MG63 (cell line): ENCODE measurements around the gene FER. TPM values are rescaled to one million over a fixed set of nuclear protein-coding genes. Genes with fewer than 3 reads are reported as not detected.

ENCODE experiments used
- DNase-seq: peaks from one replicate; pipeline ENCODE4 v3.0.0-alpha.2; 2020
- H3K27me3 ChIP-seq: fragments of 250-450 bp; sonication (Bioruptor Pico); 2 replicates; pipeline ENCODE4 v1.5.1; 2020; ENCODE audit warnings: mild to moderate bottlenecking, moderate library complexity
- H3K36me3 ChIP-seq: fragments of 250-450 bp; sonication (Bioruptor Pico); 2 replicates; pipeline ENCODE4 v1.5.1; 2020; ENCODE audit warnings: mild to moderate bottlenecking, moderate library complexity
- H3K4me3 ChIP-seq: fragments of 250-450 bp; sonication (Bioruptor Pico); 2 replicates; pipeline ENCODE4 v1.5.1; 2020; ENCODE audit warnings: mild to moderate bottlenecking, moderate library complexity
- H3K9me3 ChIP-seq: fragments of 250-450 bp; sonication (Bioruptor Pico); 2 replicates; pipeline ENCODE4 v1.5.1; 2020; ENCODE audit warnings: mild to moderate bottlenecking, moderate library complexity
- total RNA-seq: library from RNA; depleted of rRNA; stranded (reverse); fragments of >200 nt; shearing (Covaris generic); gene quantifications from 2 replicates; pipeline ENCODE4 v1.2.3, GENCODE V29; 2014; ENCODE audit warnings: low replicate concordance

FER gene
- total RNA-seq, 1 experiment from 2014 or later, result 5.9 TPM

- no peaks in the 10 kb centered on the region for H3K9me3 ChIP-seq
- no peaks in the 10 kb centered on the region for H3K27me3 ChIP-seq
- DNase-seq, result no peak
- H3K4me3 ChIP-seq, result no peak overlapping the region
- no peaks in the 10 kb centered on the region for H3K36me3 ChIP-seq
These were observed 315.5 kb downstream of the FER start for GRCh38 chr5:109063223-109063622.

GRCh38 chr5:109076741-109077140 is 329.0 kb downstream of the FER start:
- Histone ChIP-seq H3K4me3 (no peak overlapping the region), H3K36me3 (no peaks in the 10 kb centered on the region), H3K9me3 (no peaks in the 10 kb centered on the region), H3K27me3 (no peaks in the 10 kb centered on the region)
- no peak for DNase-seq

GRCh38 chr5:109078448-109078847 is 330.8 kb downstream of the FER start:
- Histone ChIP-seq H3K36me3 (no peaks in the 10 kb centered on the region), H3K27me3 (no peaks in the 10 kb centered on the region), H3K4me3 (no peak overlapping the region), H3K9me3 (no peaks in the 10 kb centered on the region)
- DNase-seq, result no peak

- no peak for DNase-seq
- no peak overlapping the region for H3K4me3 ChIP-seq
- H3K27me3 ChIP-seq, result no peaks in the 10 kb centered on the region
These were observed 332.8 kb downstream of the FER start for GRCh38 chr5:109080481-109080880.

GRCh38 chr5:109080896-109081295 is 333.2 kb downstream of the FER start:
- Histone ChIP-seq H3K4me3 (no peak overlapping the region), H3K36me3 (no peaks in the 10 kb centered on the region), H3K27me3 (no peaks in the 10 kb centered on the region), H3K9me3 (no peaks in the 10 kb centered on the region)
- no peak for DNase-seq

More at GRCh38 chr5:109080481-109080880, 332.8 kb downstream of the FER start:
- Histone ChIP-seq H3K9me3 (no peaks in the 10 kb centered on the region), H3K36me3 (no peaks in the 10 kb centered on the region)

- DNase-seq, result no peak
- H3K4me3 ChIP-seq, result no peak overlapping the region
- no peaks in the 10 kb centered on the region for H3K27me3 ChIP-seq
- no peaks in the 10 kb centered on the region for H3K36me3 ChIP-seq
- H3K9me3 ChIP-seq, result no peaks in the 10 kb centered on the region
These were observed 336.2 kb downstream of the FER start for GRCh38 chr5:109083937-109084336.

- no peaks in the 10 kb centered on the region for H3K36me3 ChIP-seq
These were observed 341.5 kb downstream of the FER start for GRCh38 chr5:109089191-109089590.

GRCh38 chr5:109099081-109099480 is 351.4 kb downstream of the FER start:
- Histone ChIP-seq H3K9me3 (no peaks in the 10 kb centered on the region), H3K4me3 (no peak overlapping the region), H3K27me3 (no peaks in the 10 kb centered on the region), H3K36me3 (no peaks in the 10 kb centered on the region)
- DNase-seq, result no peak

More at GRCh38 chr5:109089191-109089590, 341.5 kb downstream of the FER start:
- Histone ChIP-seq H3K27me3 (no peaks in the 10 kb centered on the region), H3K9me3 (no peaks in the 10 kb centered on the region), H3K4me3 (no peak overlapping the region)
- no peak for DNase-seq

GRCh38 chr5:109100971-109101370 is 353.3 kb downstream of the FER start:
- H3K36me3 ChIP-seq, result no peaks in the 10 kb centered on the region
- no peak for DNase-seq
- no peaks in the 10 kb centered on the region for H3K9me3 ChIP-seq
- H3K27me3 ChIP-seq, result no peaks in the 10 kb centered on the region
- H3K4me3 ChIP-seq, result no peak overlapping the region

- Histone ChIP-seq H3K9me3 (no peaks in the 10 kb centered on the region), H3K4me3 (no peak overlapping the region), H3K27me3 (no peaks in the 10 kb centered on the region), H3K36me3 (no peaks in the 10 kb centered on the region)
- DNase-seq, result no peak
These were observed 354.5 kb downstream of the FER start for GRCh38 chr5:109102096-109102690.

GRCh38 chr5:109105631-109106267 is 358.1 kb downstream of the FER start:
- no peaks in the 10 kb centered on the region for H3K36me3 ChIP-seq
- no peaks in the 10 kb centered on the region for H3K27me3 ChIP-seq
- H3K4me3 ChIP-seq, result no peak overlapping the region
- no peaks in the 10 kb centered on the region for H3K9me3 ChIP-seq
- DNase-seq, result peak; percentile 56

- Histone ChIP-seq H3K27me3 (no peaks in the 10 kb centered on the region), H3K36me3 (no peaks in the 10 kb centered on the region), H3K9me3 (no peaks in the 10 kb centered on the region), H3K4me3 (no peak overlapping the region)
- no peak for DNase-seq
These were observed 364.0 kb downstream of the FER start for GRCh38 chr5:109111680-109112079.

GRCh38 chr5:109113608-109114007 is 365.9 kb downstream of the FER start:
- no peaks in the 10 kb centered on the region for H3K9me3 ChIP-seq
- no peak for DNase-seq
- no peaks in the 10 kb centered on the region for H3K36me3 ChIP-seq
- H3K4me3 ChIP-seq, result no peak overlapping the region
- no peaks in the 10 kb centered on the region for H3K27me3 ChIP-seq

- no peak for DNase-seq
- H3K36me3 ChIP-seq, result no peaks in the 10 kb centered on the region
- peaks cover 3% of the 10 kb centered on the region for H3K9me3 ChIP-seq
- H3K27me3 ChIP-seq, result no peaks in the 10 kb centered on the region
- no peak overlapping the region for H3K4me3 ChIP-seq
These were observed 373.5 kb downstream of the FER start for GRCh38 chr5:109121225-109121624.

- H3K4me3 ChIP-seq, result no peak overlapping the region
- DNase-seq, result no peak
- H3K27me3 ChIP-seq, result no peaks in the 10 kb centered on the region
- peaks cover 2% of the 10 kb centered on the region; the same call in 1 of the 2 replicates for H3K9me3 ChIP-seq
- H3K36me3 ChIP-seq, result no peaks in the 10 kb centered on the region
These were observed 378.2 kb downstream of the FER start for GRCh38 chr5:109125755-109126429.

GRCh38 chr5:109126481-109126880 is 378.8 kb downstream of the FER start:
- H3K36me3 ChIP-seq, result no peaks in the 10 kb centered on the region
- no peaks in the 10 kb centered on the region for H3K27me3 ChIP-seq
- H3K9me3 ChIP-seq, result 0 out of 2 replicates have a peak, but pooled peaks cover under 1% of the 10 kb centered on the region
- no peak for DNase-seq
- no peak overlapping the region for H3K4me3 ChIP-seq

GRCh38 chr5:109136906-109137305 is 389.2 kb downstream of the FER start:
- no peak for DNase-seq
- H3K4me3 ChIP-seq, result no peak overlapping the region
- H3K9me3 ChIP-seq, result no peaks in the 10 kb centered on the region
- no peaks in the 10 kb centered on the region for H3K27me3 ChIP-seq
- H3K36me3 ChIP-seq, result no peaks in the 10 kb centered on the region
